Muscle of leg (tissue), 11 donors: Measurements from ENCODE around the gene RAB40AL. TPM values are rescaled to one million over a fixed set of nuclear protein-coding genes. Genes with fewer than 3 reads are reported as not detected.
A peak's percentile ranks its signal among the peaks of the same experiment; 100 is the strongest.
"Not testable (repeated sequence)": the region's sequence is repeated elsewhere in the genome, so short reads cannot be mapped to it uniquely, and the experiment has no call there.

Source experiments
- DNase-seq: peaks from one replicate; pipeline ENCODE4 v3.0.0; 2013
- H3K27ac ChIP-seq: one replicate; pipeline ENCODE4 v1.5.1; 2013; ENCODE audit warnings: mild to moderate bottlenecking, low read length, control low read depth
- H3K27me3 ChIP-seq: one replicate; pipeline ENCODE4 v1.6.1; 2013; ENCODE audit warnings: low read length; ENCODE audit not compliant: control insufficient read depth, insufficient read depth
- H3K36me3 ChIP-seq: one replicate; pipeline ENCODE4 v1.6.1; 2013; ENCODE audit warnings: low read length; ENCODE audit not compliant: control insufficient read depth, insufficient read depth
- H3K4me1 ChIP-seq: one replicate; pipeline ENCODE4 v1.6.1; 2013; ENCODE audit warnings: low read length; ENCODE audit not compliant: control insufficient read depth, insufficient read depth
- H3K4me3 ChIP-seq: one replicate; pipeline ENCODE4 v1.5.1; 2013; ENCODE audit warnings: low read length, control low read depth
- H3K9me3 ChIP-seq: replicated peaks from 2 replicates; pipeline ENCODE4 v1.6.1; 2013; ENCODE audit warnings: low read depth, low read length; ENCODE audit not compliant: control insufficient read depth
- WGBS: methylation state at CpG from one replicate; pipeline ENCODE4 v1.1.5; 2013; ENCODE audit warnings: missing lambda C conversion rate; ENCODE audit not compliant: insufficient coverage; 5-methylcytosine and 5-hydroxymethylcytosine counted together
- polyA plus RNA-seq, 8 donors: library from polyadenylated mRNA; unstranded; fragments of 120-200 nt; gene quantifications; one replicate each; pipeline versions ENCODE4 v1.2.1 to v1.2.3, GENCODE V29; 2013; ENCODE audit warnings: inconsistent platforms in 1 of 8, low replicate concordance in 1 of 8; ENCODE audit not compliant: insufficient read length in 8 of 8, insufficient read depth in 1 of 8
- total RNA-seq: library from RNA; stranded (reverse); fragments of 120-200 nt; gene quantifications from one replicate; pipeline ENCODE4 v1.2.4, GENCODE V29; 2013

Gene RAB40AL
- total and polyA plus RNA-seq, 9 donors: 0.18 to 0.31 (median 0.21) TPM; not detected in 5

- Histone ChIP-seq H3K27ac (no peak overlapping the region), H3K4me1 (no peaks in the 10 kb centered on the region), H3K36me3 (no peaks in the 10 kb centered on the region), H3K4me3 (no peak overlapping the region), H3K27me3 (peaks cover 21% of the 10 kb centered on the region), H3K9me3 (no peaks in the 10 kb centered on the region)
- WGBS: 53% methylated on average over 4 of the region's 5 CpGs
- DNase-seq: no peak
These were observed 21.7 kb downstream of the RAB40AL start for GRCh38 chrX:102958794-102959193.

- Histone ChIP-seq H3K27me3 (peaks cover 21% of the 10 kb centered on the region), H3K4me1 (no peaks in the 10 kb centered on the region), H3K27ac (no peak overlapping the region), H3K36me3 (no peaks in the 10 kb centered on the region), H3K9me3 (no peaks in the 10 kb centered on the region), H3K4me3 (no peak overlapping the region)
- no peak for DNase-seq
- WGBS: 80% methylated on average over 1 of the region's 4 CpGs
These were observed 22.4 kb downstream of the RAB40AL start for GRCh38 chrX:102959471-102959870.

- H3K27ac ChIP-seq: no peak overlapping the region
- no CpG with 5 or more reads among the region's 1 CpG for WGBS
- H3K9me3 ChIP-seq: no peaks in the 10 kb centered on the region
- no peak for DNase-seq
- H3K27me3 ChIP-seq: peaks cover 21% of the 10 kb centered on the region
- no peaks in the 10 kb centered on the region for H3K4me1 ChIP-seq
- no peaks in the 10 kb centered on the region for H3K36me3 ChIP-seq
- H3K4me3 ChIP-seq: no peak overlapping the region
These were observed 26.9 kb downstream of the RAB40AL start for GRCh38 chrX:102963955-102964354.

GRCh38 chrX:102964940-102965339 is 27.9 kb downstream of the RAB40AL start:
- peak; percentile 35 for DNase-seq
- H3K9me3 ChIP-seq: peaks cover 3% of the 10 kb centered on the region
- no peak overlapping the region for H3K4me3 ChIP-seq
- H3K4me1 ChIP-seq: no peaks in the 10 kb centered on the region
- no peak overlapping the region for H3K27ac ChIP-seq
- WGBS: no CpG with 5 or more reads among the region's 1 CpG
- H3K36me3 ChIP-seq: no peaks in the 10 kb centered on the region
- peaks cover 13% of the 10 kb centered on the region for H3K27me3 ChIP-seq

- no peak for DNase-seq
- no peak overlapping the region for H3K4me3 ChIP-seq
- no peaks in the 10 kb centered on the region for H3K4me1 ChIP-seq
- H3K27me3 ChIP-seq: peaks cover 9% of the 10 kb centered on the region
- no peaks in the 10 kb centered on the region for H3K36me3 ChIP-seq
- H3K9me3 ChIP-seq: peaks cover 15% of the 10 kb centered on the region
- no peak overlapping the region for H3K27ac ChIP-seq
- WGBS: 85% methylated on average over 3 of the region's 3 CpGs
These were observed 29.6 kb downstream of the RAB40AL start for GRCh38 chrX:102966701-102967100.

- WGBS: 58% methylated on average over 2 of the region's 2 CpGs
- no peak overlapping the region for H3K27ac ChIP-seq
- no peaks in the 10 kb centered on the region for H3K36me3 ChIP-seq
- H3K4me3 ChIP-seq: no peak overlapping the region
- peaks cover 9% of the 10 kb centered on the region for H3K27me3 ChIP-seq
- no peak for DNase-seq
- no peaks in the 10 kb centered on the region for H3K4me1 ChIP-seq
- peaks cover 24% of the 10 kb centered on the region for H3K9me3 ChIP-seq
These were observed 31.1 kb downstream of the RAB40AL start for GRCh38 chrX:102968216-102968615.

- not testable (repeated sequence) for H3K4me3 ChIP-seq, H3K36me3 ChIP-seq, H3K4me1 ChIP-seq, H3K27me3 ChIP-seq, DNase-seq, H3K27ac ChIP-seq
- H3K9me3 ChIP-seq: peaks cover 24% of the 10 kb centered on the region
These were observed 34.5 kb downstream of the RAB40AL start for GRCh38 chrX:102971536-102971935.

- no peak for DNase-seq
- no peak overlapping the region for H3K27ac ChIP-seq
- H3K27me3 ChIP-seq: peaks cover 12% of the 10 kb centered on the region
- no peak overlapping the region for H3K4me3 ChIP-seq
- WGBS: no CpG with 5 or more reads among the region's 2 CpGs
- no peaks in the 10 kb centered on the region for H3K4me1 ChIP-seq
- no peaks in the 10 kb centered on the region for H3K36me3 ChIP-seq
- peaks cover 21% of the 10 kb centered on the region for H3K9me3 ChIP-seq
These were observed 37.9 kb downstream of the RAB40AL start for GRCh38 chrX:102975016-102975415.

- Histone ChIP-seq H3K9me3 (peaks cover 13% of the 10 kb centered on the region), H3K4me1 (no peaks in the 10 kb centered on the region), H3K36me3 (no peaks in the 10 kb centered on the region), H3K27me3 (peaks cover 23% of the 10 kb centered on the region), H3K4me3 (no peak overlapping the region), H3K27ac (no peak overlapping the region)
- no peak for DNase-seq
- WGBS: no CpG with 5 or more reads among the region's 1 CpG
These were observed 39.2 kb downstream of the RAB40AL start for GRCh38 chrX:102976286-102976685.

GRCh38 chrX:102976793-102977495 is 39.9 kb downstream of the RAB40AL start:
- Histone ChIP-seq H3K9me3 (peaks cover 7% of the 10 kb centered on the region), H3K27ac (no peak overlapping the region), H3K27me3 (peaks cover 25% of the 10 kb centered on the region), H3K4me1 (no peaks in the 10 kb centered on the region), H3K4me3 (no peak overlapping the region), H3K36me3 (no peaks in the 10 kb centered on the region)
- DNase-seq: no peak
- WGBS: no CpG with 5 or more reads among the region's 4 CpGs

GRCh38 chrX:102978594-102978993 is 41.5 kb downstream of the RAB40AL start:
- H3K4me1 ChIP-seq: no peaks in the 10 kb centered on the region
- 65% methylated on average over 6 of the region's 9 CpGs for WGBS

More at GRCh38 chrX:102978594-102978993, 41.5 kb downstream of the RAB40AL start:
- H3K4me3 ChIP-seq: no peak overlapping the region
- peaks cover 26% of the 10 kb centered on the region for H3K27me3 ChIP-seq
- no peak for DNase-seq
- H3K36me3 ChIP-seq: no peaks in the 10 kb centered on the region
- no peaks in the 10 kb centered on the region for H3K9me3 ChIP-seq
- no peak overlapping the region for H3K27ac ChIP-seq
